ENCODE results near the gene CYP46A1. TPM values are rescaled to one million over a fixed set of nuclear protein-coding genes. Genes with fewer than 3 reads are reported as not detected.

CYP46A1 gene
- total and polyA plus RNA-seq, 8 donors, result 1.2 to 6.8 (median 5.5) TPM

- Histone ChIP-seq H3K36me3 (no peaks in the 10 kb centered on the region), H3K4me3 (no peak overlapping the region), H3K27me3 (no peaks in the 10 kb centered on the region), H3K27ac (no peak overlapping the region), H3K4me1 (no peaks in the 10 kb centered on the region), H3K9me3 (no peaks in the 10 kb centered on the region)
- TF ChIP-seq CTCF (IDR thresholded peaks at IDR 0.05), result no peak
- ATAC-seq (no peak), DNase-seq (no peak)
- intact Hi-C loops (cut with DNase I), result no loop called here
Measured at GRCh38 chr14:99696929-99697328, 12.8 kb downstream of the CYP46A1 start.

DNA sequence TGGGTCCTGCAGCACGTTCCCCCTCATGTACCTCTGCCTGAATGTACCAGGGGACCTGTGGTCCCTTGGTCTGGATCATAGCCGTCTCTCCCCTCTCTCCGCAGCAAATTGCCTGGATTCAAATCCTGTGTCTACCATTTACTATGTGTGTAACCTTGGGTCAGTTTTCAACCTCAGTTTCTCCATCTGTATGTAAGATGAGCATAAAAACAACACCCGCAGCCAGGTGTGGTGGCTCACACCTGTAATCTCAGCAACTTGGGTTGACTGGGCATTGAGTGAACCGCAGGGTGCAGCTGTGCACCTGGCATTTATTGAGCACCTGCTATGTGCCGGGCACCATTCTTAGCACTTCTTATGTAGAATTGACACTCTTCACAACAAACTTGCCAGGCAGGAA lies 14.1 kb downstream of the CYP46A1 start:
- intact Hi-C loops (cut with DNase I), result no loop called here
- H3K27ac ChIP-seq, result no peak overlapping the region

GRCh38 chr14:99698642-99699041 lies 14.5 kb downstream of the CYP46A1 start:
- Histone ChIP-seq H3K9me3 (peaks cover 0 to 7% of the 10 kb centered on the region in 2 donors), H3K4me1 (no peaks in the 10 kb centered on the region), H3K36me3 (no peaks in the 10 kb centered on the region), H3K27ac (no peak overlapping the region), H3K27me3 (no peaks in the 10 kb centered on the region), H3K4me3 (no peak overlapping the region)
- DNase-seq (no peak), ATAC-seq (no peak)
- intact Hi-C loops (cut with DNase I), result no loop called here
- no peak for TF ChIP-seq CTCF (IDR thresholded peaks at IDR 0.05)

More for the DNA sequence above, 14.1 kb downstream of the CYP46A1 start:
- Histone ChIP-seq H3K27me3 (no peaks in the 10 kb centered on the region), H3K36me3 (no peaks in the 10 kb centered on the region), H3K4me3 (no peak overlapping the region), H3K4me1 (no peaks in the 10 kb centered on the region), H3K9me3 (peaks cover 0 to 3% of the 10 kb centered on the region in 2 donors)
- no peak for TF ChIP-seq CTCF (IDR thresholded peaks at IDR 0.05)
- no peak for ATAC-seq
- no peak for DNase-seq

DNA sequence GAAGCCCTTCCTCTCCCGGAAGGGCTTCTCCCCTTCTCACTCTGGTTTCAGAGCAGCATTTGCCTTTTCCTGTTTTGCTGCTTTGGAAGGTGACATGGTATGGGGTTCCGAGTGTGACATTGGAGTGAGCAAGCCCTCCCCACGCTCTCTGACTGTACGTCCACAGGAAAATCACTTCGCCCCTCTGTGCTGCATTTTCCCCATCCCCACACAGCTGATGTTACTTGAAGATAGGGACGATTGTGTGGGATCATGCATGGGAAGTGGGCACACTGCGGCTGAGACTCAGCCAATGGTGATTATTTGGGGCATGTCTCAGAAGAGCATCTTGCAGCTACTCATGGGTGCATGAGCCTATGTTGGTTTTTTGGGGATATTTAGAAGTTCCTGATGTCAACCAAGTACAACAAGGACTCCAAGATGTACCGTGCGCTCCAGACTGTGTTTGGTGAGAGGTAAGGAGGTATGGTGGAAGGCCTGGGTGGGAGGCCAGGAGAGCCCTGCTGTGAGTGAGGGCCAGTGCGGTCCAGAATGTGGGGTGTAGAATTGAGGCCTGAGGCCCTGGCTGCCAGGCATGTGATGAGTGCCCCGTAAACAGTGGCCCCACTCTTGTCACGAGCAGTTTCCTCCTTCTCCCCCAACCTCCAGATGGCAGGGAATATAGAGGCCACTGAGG lies 15.1 kb downstream of the CYP46A1 start:
- Histone ChIP-seq H3K4me3 (no peak overlapping the region), H3K36me3 (no peaks in the 10 kb centered on the region), H3K27ac (no peak overlapping the region), H3K27me3 (no peaks in the 10 kb centered on the region), H3K4me1 (no peaks in the 10 kb centered on the region), H3K9me3 (peaks cover 0 to 13% of the 10 kb centered on the region in 2 donors)
- no peak for DNase-seq
- intact Hi-C loops (cut with DNase I), result no loop called here
- TF ChIP-seq CTCF (IDR thresholded peaks at IDR 0.05), result no peak
- no peak for ATAC-seq

DNA sequence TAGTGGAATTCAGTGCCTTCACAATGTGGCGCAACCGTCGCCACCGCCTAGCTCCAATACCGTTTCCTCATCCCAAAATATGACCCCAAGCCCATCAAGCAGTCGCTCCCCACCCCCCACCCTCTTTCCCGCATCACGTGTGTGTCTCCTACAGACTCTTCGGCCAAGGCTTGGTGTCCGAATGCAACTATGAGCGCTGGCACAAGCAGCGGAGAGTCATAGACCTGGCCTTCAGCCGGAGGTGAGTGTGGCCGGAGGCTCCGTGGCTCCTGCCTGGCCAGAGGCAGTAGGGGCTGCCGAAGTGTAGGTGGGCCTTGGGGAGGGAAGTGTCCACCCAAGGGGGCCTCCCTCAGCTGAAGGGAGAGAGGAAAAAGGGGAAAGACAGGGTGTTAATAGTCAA lies 15.8 kb downstream of the CYP46A1 start:
- Histone ChIP-seq H3K4me1 (no peaks in the 10 kb centered on the region), H3K27ac (no peak overlapping the region), H3K4me3 (no peak overlapping the region), H3K36me3 (no peaks in the 10 kb centered on the region), H3K27me3 (no peaks in the 10 kb centered on the region), H3K9me3 (peaks cover 0 to 19% of the 10 kb centered on the region in 2 donors)
- no peak for TF ChIP-seq CTCF (IDR thresholded peaks at IDR 0.05)
- DNase-seq (no peak), ATAC-seq (no peak)
- intact Hi-C loops (cut with DNase I), result no loop called here
